LNCaP clone FGC (cell line): Measurements from ENCODE around the gene CFP.
"Not testable (repeated sequence)": the region's sequence is repeated elsewhere in the genome, so short reads cannot be mapped to it uniquely, and the experiment has no call there.

Experiments used
- DNase-seq: peaks from one replicate; pipeline ENCODE4 v3.0.0-alpha.2; 2011; ENCODE audit warnings: low read depth
- H3K4me3 ChIP-seq: 2 replicates; pipeline ENCODE4 v1.5.1; 2011; ENCODE audit warnings: mild to moderate bottlenecking, low read depth, low read length, control low read depth
- CTCF ChIP-seq: IDR thresholded peaks from 2 replicates; pipeline ENCODE4 v1.5.1; 2012; ENCODE audit warnings: mild to moderate bottlenecking; ENCODE audit not compliant: control insufficient read depth, insufficient read depth; ENCODE audit errors: extremely low read depth

The CFP gene

GRCh38 chrX:47629419-47630200 is at the start of gene CFP:
CFP (minus strand) TSS chrX:47629930; CDS start chrX:47629844, 86 bp downstream.
- no peak for TF ChIP-seq CTCF
- no peak for DNase-seq
- H3K4me3 ChIP-seq: no peak within 1 kb of the TSS

- not testable (repeated sequence) for H3K4me3 ChIP-seq, DNase-seq
Observed at GRCh38 chrX:47675959-47676859, 46.5 kb upstream of the CFP start.

GRCh38 chrX:47674776-47675175 is 45.0 kb upstream of the CFP start:
- DNase-seq: no peak
- H3K4me3 ChIP-seq: no peak overlapping the region
- no peak for TF ChIP-seq CTCF

GRCh38 chrX:47665797-47666196 is 36.1 kb upstream of the CFP start:
- H3K4me3 ChIP-seq, DNase-seq: not testable (repeated sequence)

- DNase-seq: no peak
- H3K4me3 ChIP-seq: no peak overlapping the region
- TF ChIP-seq CTCF: no peak
Observed at GRCh38 chrX:47664737-47665136, 35.0 kb upstream of the CFP start.

GRCh38 chrX:47662144-47662657 is 32.5 kb upstream of the CFP start:
- DNase-seq: no peak
- no peak overlapping the region for H3K4me3 ChIP-seq
- TF ChIP-seq CTCF: no peak

GRCh38 chrX:47661539-47661938 is 31.8 kb upstream of the CFP start:
- TF ChIP-seq CTCF: no peak
- H3K4me3 ChIP-seq: no peak overlapping the region
- no peak for DNase-seq
